ENCODE results near the gene MAP2K3. TPM values are rescaled to one million over a fixed set of nuclear protein-coding genes. Genes with fewer than 3 reads are reported as not detected.

Gene MAP2K3
- total RNA-seq, 6 donors from 2014 or later = 45.1 to 134 (median 79.5) TPM

- no peak for DNase-seq
- WGBS, 2 donors = 85 to 91% methylated on average over 5 to 8 of the region's 11 CpGs
These were observed 42.9 kb upstream of the MAP2K3 start for GRCh38 chr17:21241564-21241963.

GRCh38 chr17:21242026-21242697, 42.3 kb upstream of the MAP2K3 start:
- no peaks in the 10 kb centered on the region for H3K27me3 ChIP-seq
- ATAC-seq (ENCODE audit: low FRiP score in 2 of 2) (no peak), DNase-seq (no peak)
- 85 to 93% methylated on average over 4 to 10 of the region's 11 CpGs for WGBS, 2 donors
- H3K27ac ChIP-seq = no peak overlapping the region
- no peak overlapping the region for H3K4me3 ChIP-seq
- TF ChIP-seq POLR2A (IDR thresholded peaks at IDR 0.05) = no peak
- no peak for TF ChIP-seq EP300 (IDR thresholded peaks at IDR 0.05)
- TF ChIP-seq POLR2AphosphoS5 (IDR thresholded peaks at IDR 0.05) = no peak
- TF ChIP-seq CTCF (IDR thresholded peaks at IDR 0.05) = no peak
- peaks cover 0 to 28% (median 15%) of the 10 kb centered on the region in 4 donors for H3K36me3 ChIP-seq
- no peaks in the 10 kb centered on the region for H3K4me1 ChIP-seq
- H3K9me3 ChIP-seq = no peaks in the 10 kb centered on the region

More at GRCh38 chr17:21241564-21241963, 42.9 kb upstream of the MAP2K3 start:
- no peak for ATAC-seq (ENCODE audit: low FRiP score in 2 of 2)
- H3K4me3 ChIP-seq = no peak overlapping the region
- H3K36me3 ChIP-seq = peaks cover 0 to 28% (median 15%) of the 10 kb centered on the region in 4 donors
- H3K9me3 ChIP-seq = no peaks in the 10 kb centered on the region
- no peak overlapping the region for H3K27ac ChIP-seq
- no peaks in the 10 kb centered on the region for H3K4me1 ChIP-seq
- no peaks in the 10 kb centered on the region for H3K27me3 ChIP-seq
- TF ChIP-seq EP300 (IDR thresholded peaks at IDR 0.05) = no peak
- no peak for TF ChIP-seq CTCF (IDR thresholded peaks at IDR 0.05)
- no peak for TF ChIP-seq POLR2AphosphoS5 (IDR thresholded peaks at IDR 0.05)
- no peak for TF ChIP-seq POLR2A (IDR thresholded peaks at IDR 0.05)

GRCh38 chr17:21242780-21243515, 41.6 kb upstream of the MAP2K3 start:
- H3K4me3 ChIP-seq = no peak overlapping the region
- no peaks in the 10 kb centered on the region for H3K27me3 ChIP-seq
- no peaks in the 10 kb centered on the region for H3K9me3 ChIP-seq
- no peak overlapping the region for H3K27ac ChIP-seq
- 91% methylated on average over 18 to 26 of the region's 26 CpGs for WGBS, 2 donors
- no peaks in the 10 kb centered on the region for H3K4me1 ChIP-seq
- no peak for ATAC-seq (ENCODE audit: low FRiP score in 2 of 2)
- DNase-seq = peak in 1 of 2 donors; percentile 73
- TF ChIP-seq CTCF (IDR thresholded peaks at IDR 0.05) = no peak
- no peak for TF ChIP-seq EP300 (IDR thresholded peaks at IDR 0.05)
- TF ChIP-seq POLR2A (IDR thresholded peaks at IDR 0.05) = no peak
- no peak for TF ChIP-seq POLR2AphosphoS5 (IDR thresholded peaks at IDR 0.05)
- peaks cover 0 to 28% (median 15%) of the 10 kb centered on the region in 4 donors for H3K36me3 ChIP-seq

- H3K27ac ChIP-seq = no peak overlapping the region
- no peak overlapping the region for H3K4me3 ChIP-seq
- DNase-seq (peak in 1 of 2 donors; percentile 68), ATAC-seq (ENCODE audit: low FRiP score in 2 of 2) (no peak)
- peaks cover 0 to 28% (median 15%) of the 10 kb centered on the region in 4 donors for H3K36me3 ChIP-seq
- no peaks in the 10 kb centered on the region for H3K9me3 ChIP-seq
- H3K4me1 ChIP-seq = peaks cover 0 to under 1% (median 0%) of the 10 kb centered on the region in 4 donors
- WGBS, 2 donors = 77 to 85% methylated on average over 11 to 21 of the region's 23 CpGs
- H3K27me3 ChIP-seq = no peaks in the 10 kb centered on the region
- TF ChIP-seq CTCF (IDR thresholded peaks at IDR 0.05) = no peak
- no peak for TF ChIP-seq POLR2AphosphoS5 (IDR thresholded peaks at IDR 0.05)
- no peak for TF ChIP-seq POLR2A (IDR thresholded peaks at IDR 0.05)
- no peak for TF ChIP-seq EP300 (IDR thresholded peaks at IDR 0.05)
These were observed 40.8 kb upstream of the MAP2K3 start for GRCh38 chr17:21243516-21244303.
